Measurements from ENCODE around the gene CST9L.

DNA sequence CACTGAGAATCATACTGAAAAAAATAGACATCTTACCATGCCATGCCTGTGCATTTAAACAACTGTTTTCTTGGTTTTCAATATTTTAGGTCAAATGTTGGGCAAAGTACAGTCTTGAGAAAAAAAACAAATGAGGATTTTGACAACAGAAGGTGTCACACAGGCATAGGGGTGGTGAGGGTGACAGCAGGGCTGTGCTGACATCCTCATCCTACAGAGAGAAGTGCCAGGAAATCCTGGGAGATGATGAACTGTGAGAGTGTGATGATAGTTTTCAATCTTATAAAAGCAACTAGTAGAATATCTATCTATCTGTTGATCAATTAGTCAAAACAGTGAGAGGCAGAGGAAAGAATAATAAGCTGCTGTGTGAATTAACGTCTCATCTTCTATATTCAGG lies 53.4 kb downstream of the CST9L start:
- TF ChIP-seq, protein P1, sequence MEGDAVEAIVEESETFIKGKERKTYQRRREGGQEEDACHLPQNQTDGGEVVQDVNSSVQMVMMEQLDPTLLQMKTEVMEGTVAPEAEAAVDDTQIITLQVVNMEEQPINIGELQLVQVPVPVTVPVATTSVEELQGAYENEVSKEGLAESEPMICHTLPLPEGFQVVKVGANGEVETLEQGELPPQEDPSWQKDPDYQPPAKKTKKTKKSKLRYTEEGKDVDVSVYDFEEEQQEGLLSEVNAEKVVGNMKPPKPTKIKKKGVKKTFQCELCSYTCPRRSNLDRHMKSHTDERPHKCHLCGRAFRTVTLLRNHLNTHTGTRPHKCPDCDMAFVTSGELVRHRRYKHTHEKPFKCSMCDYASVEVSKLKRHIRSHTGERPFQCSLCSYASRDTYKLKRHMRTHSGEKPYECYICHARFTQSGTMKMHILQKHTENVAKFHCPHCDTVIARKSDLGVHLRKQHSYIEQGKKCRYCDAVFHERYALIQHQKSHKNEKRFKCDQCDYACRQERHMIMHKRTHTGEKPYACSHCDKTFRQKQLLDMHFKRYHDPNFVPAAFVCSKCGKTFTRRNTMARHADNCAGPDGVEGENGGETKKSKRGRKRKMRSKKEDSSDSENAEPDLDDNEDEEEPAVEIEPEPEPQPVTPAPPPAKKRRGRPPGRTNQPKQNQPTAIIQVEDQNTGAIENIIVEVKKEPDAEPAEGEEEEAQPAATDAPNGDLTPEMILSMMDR (conservative IDR thresholded peaks at IDR 0.05) = no peak
- TF ChIP-seq EZH2 (IDR thresholded peaks at IDR 0.05; ENCODE audit: low read depth) = no peak
